ENCODE results near the gene HS3ST5. TPM values are rescaled to one million over a fixed set of nuclear protein-coding genes. Genes with fewer than 3 reads are reported as not detected.
A peak's percentile ranks its signal among the peaks of the same experiment; 100 is the strongest.
"Not testable (repeated sequence)": the region's sequence is repeated elsewhere in the genome, so short reads cannot be mapped to it uniquely, and the experiment has no call there.

HS3ST5 gene
- total RNA-seq, 2 donors from 2014 or later: 0.34 TPM; not detected in 1

DNA sequence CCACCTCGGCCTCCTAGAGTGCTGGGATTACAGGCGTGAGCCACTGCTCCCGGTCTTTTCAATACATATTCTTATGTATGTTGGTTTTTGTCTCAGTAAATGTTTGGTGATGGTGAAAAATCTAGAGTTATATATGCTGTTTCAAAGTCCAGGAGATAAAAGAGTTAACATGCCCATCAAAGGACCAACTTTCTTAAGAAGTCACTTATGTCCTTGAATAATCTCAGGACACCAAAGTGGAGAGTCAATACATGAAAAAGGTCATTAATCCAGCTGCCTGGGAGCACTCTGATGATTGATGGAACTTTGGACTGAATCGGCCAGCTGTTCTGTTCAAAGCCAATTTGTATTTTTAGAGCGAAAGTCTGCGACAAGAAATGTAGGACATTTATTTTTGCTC lies 312.1 kb downstream of the HS3ST5 start:
- no peak overlapping the region for H3K27ac ChIP-seq
- no peaks in the 10 kb centered on the region for H3K9me3 ChIP-seq
- H3K4me3 ChIP-seq: no peak overlapping the region
- TF ChIP-seq POLR2AphosphoS5 (IDR thresholded peaks at IDR 0.05) (no peak), POLR2A (IDR thresholded peaks at IDR 0.05) (no peak), CTCF (IDR thresholded peaks at IDR 0.05) (no peak)
- WGBS: 94% methylated on average over 6 of the region's 6 CpGs
- H3K4me1 ChIP-seq (replicated peaks): no peaks in the 10 kb centered on the region
- H3K27me3 ChIP-seq (replicated peaks; ENCODE audit: insufficient read depth): no peaks in the 10 kb centered on the region
- no peaks in the 10 kb centered on the region for H3K36me3 ChIP-seq
- intact Hi-C loops (cut with DNase I): no loop called here
- DNase-seq (ENCODE audit: low spot score): no peak

- Histone ChIP-seq H3K4me3 (no peak overlapping the region), H3K36me3 (no peaks in the 10 kb centered on the region), H3K27me3 (replicated peaks; ENCODE audit: insufficient read depth) (no peaks in the 10 kb centered on the region), H3K4me1 (replicated peaks) (no peaks in the 10 kb centered on the region), H3K9me3 (no peaks in the 10 kb centered on the region), H3K27ac (no peak overlapping the region)
- WGBS: 88% methylated on average over 6 of the region's 6 CpGs
- intact Hi-C loops (cut with DNase I): no loop called here
- TF ChIP-seq CTCF (IDR thresholded peaks at IDR 0.05) (no peak), POLR2AphosphoS5 (IDR thresholded peaks at IDR 0.05) (no peak), POLR2A (IDR thresholded peaks at IDR 0.05) (no peak)
- no peak for DNase-seq (ENCODE audit: low spot score)
These were observed 318.1 kb downstream of the HS3ST5 start for GRCh38 chr6:114024746-114025145.

GRCh38 chr6:114020196-114020595 lies 322.6 kb downstream of the HS3ST5 start:
- intact Hi-C loops (cut with DNase I): no loop called here
- no peak for DNase-seq (ENCODE audit: low spot score)
- Histone ChIP-seq H3K36me3 (no peaks in the 10 kb centered on the region), H3K27ac (no peak overlapping the region), H3K4me1 (replicated peaks) (no peaks in the 10 kb centered on the region), H3K9me3 (no peaks in the 10 kb centered on the region), H3K27me3 (replicated peaks; ENCODE audit: insufficient read depth) (no peaks in the 10 kb centered on the region), H3K4me3 (no peak overlapping the region)
- whole genome bisulfite sequencing: 89% methylated on average over 15 of the region's 15 CpGs
- TF ChIP-seq POLR2AphosphoS5 (IDR thresholded peaks at IDR 0.05): no peak

GRCh38 chr6:114017146-114017545 lies 325.7 kb downstream of the HS3ST5 start:
- H3K36me3 ChIP-seq; H3K27ac ChIP-seq; H3K4me3 ChIP-seq; H3K4me1 ChIP-seq (replicated peaks); H3K27me3 ChIP-seq (replicated peaks; ENCODE audit: insufficient read depth); intact Hi-C loops (cut with DNase I); H3K9me3 ChIP-seq; DNase-seq (ENCODE audit: low spot score): not testable (repeated sequence)
- WGBS: 96% methylated on average over 6 of the region's 6 CpGs

DNA sequence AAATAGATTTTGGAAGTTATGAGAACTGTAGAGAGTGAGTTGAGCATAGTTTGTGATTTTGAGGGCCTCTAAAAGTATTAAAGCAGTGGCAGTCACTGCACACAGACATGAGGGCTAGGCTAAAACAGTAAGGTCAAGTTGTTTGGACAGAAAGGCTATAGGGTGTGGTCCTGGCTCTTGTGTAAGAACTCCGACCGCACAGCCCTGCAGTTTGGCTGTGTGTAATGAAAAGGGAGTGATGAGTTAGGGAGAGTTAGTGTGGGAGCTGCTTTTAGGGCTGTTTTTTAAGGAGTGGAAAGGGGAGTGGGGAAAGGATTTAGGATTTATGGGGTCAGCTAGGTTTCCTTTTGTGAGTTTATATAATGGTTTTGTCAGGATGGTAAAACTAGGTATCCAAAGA lies 328.7 kb downstream of the HS3ST5 start:
- H3K4me1 ChIP-seq (replicated peaks); intact Hi-C loops (cut with DNase I); H3K4me3 ChIP-seq; DNase-seq (ENCODE audit: low spot score); H3K27ac ChIP-seq; H3K9me3 ChIP-seq; H3K36me3 ChIP-seq; H3K27me3 ChIP-seq (replicated peaks; ENCODE audit: insufficient read depth): not testable (repeated sequence)
- 69% methylated on average over 2 of the region's 2 CpGs for WGBS

- H3K9me3 ChIP-seq; intact Hi-C loops (cut with DNase I); H3K4me1 ChIP-seq (replicated peaks); H3K4me3 ChIP-seq; H3K36me3 ChIP-seq; H3K27me3 ChIP-seq (replicated peaks; ENCODE audit: insufficient read depth); H3K27ac ChIP-seq: not testable (repeated sequence)
- DNase-seq (ENCODE audit: low spot score): peak; percentile 54
- WGBS: 38% methylated on average over 7 of the region's 7 CpGs
- TF ChIP-seq POLR2AphosphoS5 (IDR thresholded peaks at IDR 0.05): peak; percentile 38
These were observed 331.3 kb downstream of the HS3ST5 start for GRCh38 chr6:114011486-114011885.

GRCh38 chr6:114010540-114010939 lies 332.3 kb downstream of the HS3ST5 start:
- intact Hi-C loops (cut with DNase I): no loop called here
- DNase-seq (ENCODE audit: low spot score): no peak
- no peak for TF ChIP-seq CTCF (IDR thresholded peaks at IDR 0.05)
- TF ChIP-seq POLR2A (IDR thresholded peaks at IDR 0.05): no peak
- TF ChIP-seq POLR2AphosphoS5 (IDR thresholded peaks at IDR 0.05): no peak
- 87% methylated on average over 2 of the region's 2 CpGs for WGBS
- H3K36me3 ChIP-seq: no peaks in the 10 kb centered on the region
- H3K4me3 ChIP-seq: no peak overlapping the region
- no peak overlapping the region for H3K27ac ChIP-seq
- H3K27me3 ChIP-seq (replicated peaks; ENCODE audit: insufficient read depth): no peaks in the 10 kb centered on the region
- no peaks in the 10 kb centered on the region for H3K9me3 ChIP-seq
- H3K4me1 ChIP-seq (replicated peaks): no peaks in the 10 kb centered on the region

Measured in prostate gland (tissue), 2 donors.